HG03558 (cell line): Measurements from ENCODE around the gene SGCD.

Experiments used
- ATAC-seq: cut with Tn5 transposase; IDR thresholded peaks from one replicate; pipeline ENCODE4 v1.9.1; 2021; ENCODE audit warnings: moderate number of reproducible peaks; ENCODE audit not compliant: unreplicated experiment; ENCODE audit errors: extremely low read depth

Gene SGCD

DNA sequence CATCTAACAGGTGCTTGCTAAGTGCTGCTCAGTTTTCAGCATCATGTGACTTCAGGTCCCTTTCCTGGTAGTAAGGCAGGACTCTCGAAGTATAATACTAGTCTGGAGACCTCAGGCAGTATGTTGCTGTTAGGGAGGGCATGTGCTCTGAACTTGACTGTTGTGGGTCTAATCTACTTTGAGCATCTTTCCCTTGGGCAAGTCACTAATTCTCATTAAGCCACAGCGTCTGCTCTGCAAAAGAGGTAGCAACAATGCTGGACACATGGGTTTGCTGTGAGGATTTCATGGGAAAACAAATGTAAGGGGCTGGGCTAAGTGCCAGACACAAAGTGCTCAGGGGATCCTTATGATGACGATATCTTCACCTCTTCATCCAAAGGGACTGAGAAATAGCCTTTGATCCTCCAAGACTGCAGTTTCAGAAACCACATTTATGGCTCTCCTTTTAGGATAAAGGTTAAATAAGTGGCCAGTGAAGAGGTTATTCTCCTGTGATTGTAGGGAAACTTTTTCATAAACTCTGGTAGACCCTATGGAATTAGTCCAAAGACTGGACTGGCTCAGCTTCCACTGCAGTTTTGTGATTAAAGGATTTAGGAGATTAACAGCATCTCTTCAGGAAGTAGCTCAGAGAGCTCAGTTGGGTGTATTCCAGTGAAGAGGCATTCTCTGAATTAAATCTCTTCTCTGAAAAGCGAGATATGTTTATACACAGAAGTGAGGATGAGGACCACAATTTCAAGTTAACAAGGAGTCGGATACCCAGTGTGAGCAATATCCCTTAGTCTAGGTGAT lies 216.6 kb downstream of the SGCD start:
- ATAC-seq, result no peak

DNA sequence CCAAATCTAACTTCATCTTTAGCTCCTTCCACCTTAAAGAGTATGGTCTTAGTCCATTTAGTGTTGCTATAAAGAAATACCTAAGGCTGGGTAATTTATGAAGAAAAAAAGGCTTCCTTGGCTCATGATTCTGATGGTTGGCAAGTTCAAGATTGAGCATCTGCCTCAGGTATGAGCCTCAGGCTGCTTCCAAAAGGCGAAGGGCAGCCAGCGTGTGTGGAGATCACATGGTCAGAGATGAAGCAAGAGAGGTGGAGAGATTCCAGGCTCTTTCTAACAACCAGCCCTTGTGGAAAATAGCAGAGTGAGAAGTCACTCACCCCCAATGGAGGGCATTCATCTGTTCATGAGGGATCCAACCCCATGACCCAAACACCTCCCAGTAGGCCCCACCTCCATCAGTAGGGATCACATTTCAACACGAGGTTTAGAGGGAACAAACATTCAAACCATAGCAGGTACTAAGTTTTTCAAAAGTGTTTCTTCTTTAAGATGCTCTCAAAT lies 225.9 kb downstream of the SGCD start:
- ATAC-seq, result no peak

DNA sequence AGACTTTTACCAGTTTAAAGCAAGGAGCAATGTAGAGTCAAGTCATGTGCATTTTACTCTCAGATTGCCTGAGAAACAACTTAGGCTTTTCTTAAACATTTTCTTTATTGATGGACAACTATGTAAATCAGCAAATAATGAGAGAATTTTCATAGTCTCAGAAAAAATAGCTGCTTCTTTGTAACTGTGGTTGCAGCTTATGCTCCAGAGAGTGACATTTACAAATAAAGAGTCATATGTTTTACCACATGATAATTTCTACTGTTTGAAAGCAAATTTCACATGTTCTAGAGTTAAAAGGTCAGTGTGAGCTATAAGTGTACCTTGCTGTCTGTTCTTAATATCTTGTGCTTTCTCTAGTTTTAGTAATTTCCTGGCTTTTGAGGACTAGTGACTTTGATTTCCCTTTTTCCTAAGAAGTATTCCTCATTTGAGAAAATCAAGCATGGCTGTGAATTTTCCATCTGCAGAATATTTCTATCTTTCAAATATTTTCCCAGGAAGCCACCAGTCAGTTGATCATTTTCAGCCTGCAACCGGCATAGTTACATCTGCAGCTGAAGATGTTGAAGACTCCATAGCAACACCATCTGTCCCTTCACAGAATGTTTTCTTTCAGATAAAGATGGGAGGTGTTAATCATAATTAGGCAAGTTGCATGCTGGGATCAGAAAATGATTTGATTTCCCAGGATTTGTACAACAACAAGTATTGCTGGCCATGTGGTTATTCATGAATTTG lies 229.9 kb downstream of the SGCD start:
- no peak for ATAC-seq

DNA sequence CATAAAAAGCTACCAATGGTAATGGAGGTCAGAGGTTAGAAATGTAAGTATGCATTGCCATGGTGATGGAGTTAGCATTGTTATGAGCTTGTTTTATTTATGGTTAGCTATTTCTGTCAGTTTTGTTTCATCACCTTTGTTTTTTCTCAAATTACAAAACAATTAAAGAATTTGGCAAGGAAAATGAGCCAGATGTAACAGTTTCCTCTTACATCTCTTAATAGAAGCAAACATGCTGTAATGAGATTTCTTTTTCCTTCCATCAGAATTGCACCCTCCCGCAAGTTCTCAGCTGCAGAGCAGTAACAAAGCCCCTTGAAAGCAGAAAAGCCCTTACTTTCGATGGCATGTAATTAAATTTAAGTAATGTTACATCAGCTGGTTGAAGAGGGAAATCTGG lies 233.0 kb downstream of the SGCD start:
- no peak for ATAC-seq

DNA sequence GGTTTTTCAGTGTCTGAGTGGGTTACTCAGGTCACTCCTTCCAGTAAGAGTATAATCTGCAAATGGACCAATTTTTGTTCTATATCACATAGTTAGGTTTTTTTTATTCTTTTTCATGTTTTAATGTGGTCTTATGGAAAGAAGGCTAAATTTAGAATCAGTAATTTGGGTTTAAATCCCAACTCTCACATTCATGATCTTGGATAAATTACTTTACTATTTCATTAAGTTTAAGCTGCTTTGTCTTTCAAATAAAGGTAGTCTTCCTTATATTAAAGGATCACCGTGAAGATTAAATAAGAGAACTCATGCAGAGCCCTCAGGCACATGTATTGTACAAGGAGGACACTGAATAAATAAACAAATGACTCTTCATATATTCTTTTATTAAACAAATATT lies 234.7 kb downstream of the SGCD start:
- no peak for ATAC-seq

DNA sequence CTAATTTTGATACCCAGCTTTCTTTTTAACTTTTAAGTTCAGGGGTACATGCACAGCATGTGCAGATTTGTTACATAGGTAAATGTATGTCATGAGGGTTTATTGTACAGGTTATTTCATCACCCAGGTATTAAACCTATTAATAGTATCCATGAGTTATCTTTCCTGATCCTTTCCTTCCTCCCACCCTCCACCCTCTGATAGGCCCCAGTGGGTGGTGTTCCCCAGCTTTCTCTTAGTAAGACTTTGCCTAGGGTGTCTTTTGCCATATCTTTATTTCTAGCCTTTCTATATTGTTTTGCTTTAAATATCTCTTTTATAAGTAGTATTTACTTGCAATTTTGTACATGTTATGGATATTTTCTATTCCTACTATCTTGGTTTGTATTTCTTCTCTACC lies 243.7 kb downstream of the SGCD start:
- no peak for ATAC-seq

DNA sequence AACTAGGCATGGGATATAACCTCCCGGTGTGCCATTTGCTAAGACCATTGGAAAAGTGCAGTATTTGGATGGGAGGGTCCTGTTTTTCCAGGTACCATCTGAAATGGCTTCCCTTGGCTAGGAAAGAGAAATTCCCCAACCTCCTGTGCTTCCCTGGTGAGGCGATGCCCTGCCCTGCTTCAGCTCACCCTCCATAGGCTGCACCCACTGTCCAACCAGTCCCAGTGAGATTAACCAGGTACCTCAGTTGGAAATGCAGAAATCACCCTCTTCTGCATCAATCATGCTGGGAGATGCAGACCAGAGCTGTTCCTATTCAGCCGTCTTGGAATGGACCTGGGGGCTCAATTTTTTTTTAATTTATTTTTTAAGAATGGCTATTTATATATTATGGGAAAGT lies 254.8 kb downstream of the SGCD start:
- ATAC-seq, result no peak

DNA sequence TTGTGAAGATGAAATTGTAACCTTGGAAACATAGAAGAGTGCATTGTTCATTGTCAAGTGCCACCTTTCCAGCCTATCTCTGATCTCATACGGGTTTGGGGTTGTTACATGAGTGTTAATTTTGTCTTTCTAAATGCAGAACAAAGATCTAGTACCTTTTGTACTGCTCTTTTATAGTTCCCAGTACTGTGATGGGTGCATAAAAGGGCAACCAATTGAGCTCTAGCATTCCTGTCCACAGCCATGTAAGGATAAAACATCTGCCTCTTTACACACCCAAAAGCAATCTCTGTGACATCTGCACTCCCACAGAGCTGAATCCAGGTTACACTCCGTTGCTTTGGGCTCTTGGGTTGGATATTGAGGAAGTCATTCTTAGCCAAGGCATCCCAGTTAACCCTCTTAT lies 255.2 kb downstream of the SGCD start:
- ATAC-seq, result no peak

DNA sequence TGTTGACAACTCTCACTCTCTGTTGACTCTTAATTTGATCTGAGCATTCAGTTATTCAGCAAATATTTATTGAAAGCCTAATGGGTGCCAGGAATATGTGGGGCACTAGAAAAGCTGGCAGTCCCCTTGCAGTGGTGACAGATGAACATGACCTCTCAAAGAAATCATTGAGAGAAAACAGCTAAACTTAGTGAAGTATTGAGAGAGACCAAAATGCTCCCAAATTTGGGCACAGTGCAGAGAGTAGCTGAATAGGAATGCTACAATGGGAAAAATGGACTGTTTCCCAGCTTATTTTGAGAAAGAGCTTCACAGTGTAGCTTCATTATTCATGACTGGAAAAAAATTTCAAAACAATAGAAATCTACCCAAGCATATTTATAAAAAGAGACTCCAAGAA lies 257.9 kb downstream of the SGCD start:
- ATAC-seq, result no peak

DNA sequence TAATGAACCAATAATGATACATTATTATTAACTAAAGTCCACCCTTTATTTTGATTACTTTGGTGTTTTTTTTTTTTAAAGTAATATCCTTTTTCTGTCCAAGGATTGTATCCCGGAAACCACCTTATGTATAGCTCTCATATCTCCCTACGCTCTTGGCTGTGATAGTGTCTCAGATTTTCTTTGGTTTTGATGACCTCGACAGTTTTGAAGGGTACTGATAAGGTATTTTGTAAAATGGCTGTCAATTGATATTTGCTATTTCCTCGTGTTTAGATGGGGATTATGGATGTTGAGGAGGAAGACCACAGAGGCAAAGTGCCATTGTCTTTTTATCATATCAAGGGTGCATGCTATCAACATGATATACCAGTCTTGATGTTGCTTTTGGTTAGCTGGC lies 259.0 kb downstream of the SGCD start:
- ATAC-seq, result no peak

DNA sequence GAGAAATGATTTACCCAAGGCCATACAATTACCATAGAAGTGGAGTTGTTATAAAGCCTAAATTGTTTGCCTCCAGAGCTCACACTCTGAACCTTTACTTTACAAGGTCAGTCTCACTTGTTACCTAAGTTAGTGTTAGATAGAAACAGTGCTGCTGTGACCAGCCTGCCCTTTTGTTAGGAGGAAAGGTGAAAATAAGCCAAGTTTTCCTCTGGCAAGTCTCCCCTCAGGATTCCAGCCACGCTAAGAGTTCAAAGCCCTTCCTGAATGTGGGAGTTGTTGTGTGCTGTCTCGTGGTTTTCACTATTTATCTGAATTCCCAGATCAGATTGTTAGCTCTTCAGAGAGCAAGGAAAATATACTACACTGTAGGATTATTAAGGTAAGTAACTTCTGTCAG lies 260.0 kb downstream of the SGCD start:
- ATAC-seq, result no peak

DNA sequence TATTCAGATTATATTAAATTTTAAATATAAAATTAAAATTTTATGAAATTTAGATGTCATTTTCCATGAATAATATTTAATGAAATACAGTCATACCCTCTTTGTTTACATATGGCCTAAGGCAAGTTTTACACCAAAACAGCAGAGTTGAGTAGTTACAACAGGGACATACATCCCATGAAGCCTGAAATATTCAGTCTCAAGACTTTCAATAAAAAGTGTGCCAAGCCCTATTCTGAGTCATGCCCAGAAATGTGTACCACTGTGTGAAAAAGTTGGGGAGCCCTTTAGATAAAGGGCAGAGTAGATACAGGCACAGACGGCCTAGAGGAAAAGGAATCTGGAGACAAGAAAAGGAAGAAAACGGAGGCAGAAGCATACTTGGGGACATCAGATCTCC lies 261.3 kb downstream of the SGCD start:
- no peak for ATAC-seq

DNA sequence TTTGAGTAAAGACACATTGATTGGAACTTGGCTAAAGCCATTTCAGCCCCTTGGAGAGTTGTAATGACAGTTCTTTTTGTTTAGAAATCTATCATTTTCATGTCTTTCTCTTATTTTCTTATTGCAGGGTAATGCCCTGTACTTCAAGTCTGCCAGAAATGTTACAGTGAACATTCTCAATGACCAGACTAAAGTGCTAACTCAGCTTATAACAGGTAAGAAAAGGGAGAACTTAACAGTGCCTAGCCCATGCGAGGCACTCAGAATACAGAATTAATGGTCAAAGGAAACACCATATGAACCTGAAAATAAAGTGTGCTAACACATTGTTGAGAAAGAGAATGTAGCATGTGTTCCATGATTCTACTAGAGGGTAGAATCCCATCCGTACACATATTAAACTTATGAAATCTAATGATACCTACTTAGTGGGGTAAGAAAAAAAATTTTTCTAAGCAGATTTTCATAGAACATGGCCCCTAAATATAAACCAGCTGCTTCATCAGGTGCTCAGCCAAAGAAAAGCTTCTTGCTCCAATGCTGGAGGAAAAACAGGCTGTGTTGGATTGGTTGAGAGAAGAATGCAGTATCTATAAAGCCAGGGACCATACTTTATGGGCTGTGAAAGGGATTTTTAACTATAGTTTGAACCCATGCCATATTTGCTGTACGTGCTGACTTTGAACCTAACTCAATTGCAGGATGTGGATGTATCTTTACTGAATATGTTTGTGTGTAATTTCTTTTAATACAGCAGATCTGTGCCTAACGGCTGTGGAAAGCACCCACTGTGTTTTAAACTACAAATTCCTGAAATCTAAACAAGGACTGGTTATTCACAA lies 262.4 kb downstream of the SGCD start:
- no peak for ATAC-seq

DNA sequence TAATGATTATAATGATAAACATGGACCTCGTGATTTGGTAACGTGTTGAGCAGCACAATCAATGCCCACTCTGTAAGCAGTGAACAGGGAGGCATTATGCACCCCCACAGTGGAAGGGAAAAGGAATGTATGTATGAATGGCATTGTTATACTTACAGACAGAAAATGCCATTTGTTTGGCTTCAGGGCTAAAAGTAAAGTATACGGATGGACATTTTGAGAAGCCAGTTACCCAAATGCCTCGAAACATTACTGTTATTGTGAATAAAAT lies 262.9 kb downstream of the SGCD start:
- ATAC-seq, result no peak

DNA sequence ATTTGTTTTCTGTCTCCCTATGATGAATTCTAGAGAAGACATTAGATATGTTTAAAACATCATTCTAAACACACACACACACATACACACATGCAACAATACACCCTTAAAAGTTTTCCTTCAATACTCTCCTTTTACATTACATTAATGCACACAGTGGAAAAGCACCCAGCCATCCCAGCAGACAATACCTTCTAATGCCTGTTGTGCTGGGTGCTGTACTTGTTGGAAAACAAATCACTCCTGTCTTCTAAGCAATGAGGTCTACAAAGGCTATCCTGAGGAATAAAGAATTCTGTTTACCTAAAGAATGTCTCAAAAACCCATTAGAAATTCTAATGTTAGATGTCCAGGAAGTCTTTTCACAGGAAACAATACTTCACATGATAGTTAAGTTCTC lies 264.0 kb downstream of the SGCD start:
- no peak for ATAC-seq

DNA sequence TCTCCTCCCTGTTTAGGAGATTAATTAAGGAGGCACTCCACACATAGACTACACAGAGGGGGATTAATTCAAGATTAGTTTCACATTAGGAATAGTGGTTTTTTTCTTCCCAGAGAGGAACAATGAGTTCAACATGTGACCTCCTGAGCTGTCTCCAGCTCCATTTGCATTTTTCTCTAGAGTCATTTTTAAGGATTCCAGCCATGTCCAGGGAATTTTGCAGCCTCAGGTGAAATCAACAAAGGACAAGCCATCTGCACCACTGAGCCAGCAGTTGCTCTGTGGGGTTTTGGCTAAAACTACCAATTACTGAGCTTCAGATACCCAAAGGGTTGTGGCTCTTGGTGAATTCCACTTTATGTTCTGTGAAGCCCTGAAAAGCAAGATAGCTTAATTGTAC lies 264.7 kb downstream of the SGCD start:
- ATAC-seq, result no peak

DNA sequence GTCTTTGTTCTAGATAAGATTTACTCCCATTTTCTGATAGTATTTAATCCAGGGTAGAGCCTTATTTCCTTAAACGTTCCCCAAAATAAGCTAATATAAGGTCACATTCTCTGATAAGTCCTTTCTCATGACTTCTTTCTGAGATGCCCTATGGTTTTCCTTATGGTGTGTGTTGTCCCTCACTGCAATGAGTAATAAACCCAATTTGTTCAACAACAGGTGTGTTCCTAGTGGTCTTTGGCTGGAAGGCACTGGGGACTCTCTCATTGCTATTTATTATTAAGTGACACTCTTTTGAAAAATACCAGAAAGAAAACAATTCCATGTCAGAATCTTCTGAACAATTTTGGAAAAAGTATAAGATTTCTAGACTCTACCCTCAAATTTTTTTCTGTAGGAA lies 266.6 kb downstream of the SGCD start:
- ATAC-seq, result no peak

DNA sequence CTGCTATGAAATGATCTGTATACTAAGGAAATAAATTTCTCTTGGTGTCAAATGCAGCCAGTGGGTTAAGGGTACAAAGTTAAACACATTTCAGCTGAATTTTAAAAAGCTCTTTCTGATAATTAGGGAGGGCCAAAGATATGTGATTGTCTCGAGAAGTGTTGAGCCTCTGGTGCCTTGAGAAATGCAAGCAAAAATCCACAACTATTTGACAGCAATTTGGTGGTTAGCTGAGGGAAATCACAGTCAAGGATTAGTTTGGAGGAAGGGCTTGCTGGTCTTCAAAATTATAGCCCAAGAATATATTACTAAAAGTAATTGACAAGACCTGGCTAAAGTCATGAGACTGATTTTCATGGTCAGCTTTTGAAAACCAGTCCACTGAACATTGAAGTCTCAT lies 267.4 kb downstream of the SGCD start:
- no peak for ATAC-seq

DNA sequence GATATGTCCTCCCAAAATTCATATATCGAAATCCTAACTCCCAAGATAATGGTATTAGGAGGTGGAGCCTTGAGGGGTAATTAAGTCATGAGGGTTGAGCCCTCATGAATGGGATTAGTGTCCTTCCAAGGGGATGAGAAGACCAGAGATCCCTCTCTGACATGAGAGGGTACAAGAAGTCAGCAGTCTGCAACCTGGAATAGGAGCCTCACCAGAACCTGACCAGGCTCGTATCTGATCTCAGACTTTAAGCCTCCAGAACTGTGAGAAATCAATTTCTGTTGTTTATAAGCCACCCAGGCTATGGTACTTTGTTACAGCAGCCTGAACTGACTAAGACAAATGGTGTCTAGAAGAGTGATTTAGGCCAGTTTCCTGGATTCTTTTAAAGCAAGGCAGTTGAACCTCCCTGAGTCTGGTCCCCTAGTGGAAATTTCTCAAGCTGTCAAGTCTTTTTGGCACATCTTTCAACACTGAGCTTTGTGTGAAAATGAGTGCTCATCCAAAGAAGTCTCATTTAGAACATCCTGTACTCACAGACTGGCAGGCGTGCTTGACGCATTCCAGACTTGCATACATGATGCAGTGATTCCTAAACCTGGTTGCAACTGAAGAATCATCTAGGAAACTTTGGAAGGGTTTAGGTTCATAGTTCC lies 268.3 kb downstream of the SGCD start:
- no peak for ATAC-seq

DNA sequence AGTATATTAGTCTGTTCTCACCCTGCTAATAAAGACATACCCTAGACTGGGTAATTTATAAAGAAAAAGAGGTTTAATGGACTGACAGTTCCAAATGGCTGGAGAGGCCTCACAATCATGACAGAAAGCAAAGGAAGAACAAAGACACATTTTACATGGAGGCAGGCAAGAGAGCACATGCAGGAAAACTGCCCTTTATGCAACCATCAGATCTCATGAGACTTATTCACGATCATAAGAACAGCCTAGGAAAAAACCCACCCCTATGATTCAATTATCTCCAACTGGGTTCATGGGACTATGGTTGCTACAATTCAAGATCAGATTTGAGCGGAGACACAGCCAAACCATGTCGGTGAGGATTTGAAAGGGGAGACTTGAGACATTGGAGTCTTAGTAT lies 270.3 kb downstream of the SGCD start:
- ATAC-seq, result no peak

DNA sequence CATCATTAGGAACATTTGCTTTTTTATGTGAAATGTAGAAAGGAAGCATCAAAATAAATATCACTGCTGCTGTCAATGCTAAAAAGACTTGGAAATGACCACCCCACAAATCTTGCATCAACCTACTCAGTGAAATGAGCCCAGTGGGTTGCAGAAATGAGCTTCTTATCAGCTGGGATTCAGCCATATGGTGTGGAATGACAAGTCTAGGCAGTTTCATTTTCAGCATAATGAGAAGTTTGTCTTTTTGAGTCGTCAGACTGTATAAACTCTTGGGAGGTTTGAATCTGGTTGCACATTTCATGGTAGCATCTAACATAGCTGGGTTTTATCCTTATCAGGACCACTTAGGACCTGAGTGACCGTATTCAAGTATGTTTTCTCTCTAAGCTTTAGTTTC lies 272.0 kb downstream of the SGCD start:
- no peak for ATAC-seq
